ENCODE measurements around the gene GRWD1.

The GRWD1 gene

GRCh38 chr19:48500830-48501493 lies 55.2 kb downstream of the GRWD1 start:
- peaks cover 46% of the 10 kb centered on the region for H3K27me3 Mint-ChIP-seq (ENCODE audit: low read depth)
- no peaks in the 10 kb centered on the region for H3K9me3 Mint-ChIP-seq
- peak overlapping the region; percentile 79 to 81 (median 81) for H3K4me3 Mint-ChIP-seq
- TF ChIP-seq CTCF (IDR thresholded peaks at IDR 0.05; ENCODE audit: unreplicated experiment in 3 of 3), result no peak
- H3K4me1 Mint-ChIP-seq, result no peaks in the 10 kb centered on the region
- peak overlapping the region in 1 of 3 experiments; percentile 82 for H3K27ac Mint-ChIP-seq
- no peaks in the 10 kb centered on the region for H3K36me3 Mint-ChIP-seq (ENCODE audit: low read depth)

DNA sequence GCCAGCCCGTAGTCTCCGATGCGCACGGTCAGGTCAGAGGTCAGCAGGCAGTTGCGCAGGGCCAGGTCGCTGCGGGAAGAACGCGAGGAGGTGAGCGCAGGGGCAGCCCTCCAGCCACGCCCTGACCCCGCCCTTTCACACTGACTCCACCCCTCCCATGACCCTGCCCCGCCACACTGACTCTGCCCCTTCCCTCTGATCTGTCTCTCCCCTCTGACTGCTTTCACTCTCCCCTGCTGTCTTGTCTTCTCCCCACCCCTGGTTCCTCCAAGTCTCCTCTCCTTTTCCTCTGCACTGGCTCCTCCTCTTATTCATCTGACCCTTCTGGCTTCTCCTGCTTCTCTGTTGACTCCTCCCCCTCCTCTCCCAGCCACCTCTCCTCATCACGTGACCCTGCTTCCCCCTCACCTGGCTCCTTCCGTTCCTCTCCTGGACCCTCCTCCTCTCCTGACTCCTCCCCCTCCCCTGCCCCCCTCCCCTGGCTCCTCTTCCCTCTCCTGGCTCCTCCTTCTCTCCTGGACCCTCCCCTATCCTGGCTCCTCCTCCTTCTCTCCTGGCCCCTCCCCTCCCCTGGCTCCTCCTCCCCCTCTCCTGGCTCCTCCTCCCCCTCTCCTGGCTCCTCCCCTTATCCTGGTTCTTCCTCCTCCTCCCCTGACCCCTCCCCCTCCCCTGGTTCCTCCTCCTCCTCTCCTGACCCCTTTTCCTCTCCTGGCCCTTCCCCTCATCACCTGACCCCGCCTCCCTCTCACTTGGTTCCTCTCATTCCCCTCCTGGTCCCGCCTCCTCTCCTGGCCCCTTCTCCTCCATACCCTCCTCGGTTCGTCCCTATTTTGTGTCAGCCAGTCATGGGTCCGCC lies 55.9 kb downstream of the GRWD1 start:
- Mint-ChIP-seq H3K4me1 (no peaks in the 10 kb centered on the region), H3K27me3 (ENCODE audit: low read depth) (peaks cover 46% of the 10 kb centered on the region), H3K4me3 (peak overlapping the region; percentile 79 to 81 (median 81)), H3K27ac (peak overlapping the region in 2 of 3 experiments; percentile 82 to 89), H3K9me3 (no peaks in the 10 kb centered on the region), H3K36me3 (ENCODE audit: low read depth) (no peaks in the 10 kb centered on the region)
- TF ChIP-seq CTCF (IDR thresholded peaks at IDR 0.05; ENCODE audit: unreplicated experiment in 3 of 3), result no peak

GRCh38 chr19:48502350-48503018 lies 56.7 kb downstream of the GRWD1 start:
- Mint-ChIP-seq H3K27me3 (ENCODE audit: low read depth) (peaks cover 42% of the 10 kb centered on the region), H3K4me1 (no peaks in the 10 kb centered on the region), H3K4me3 (peak overlapping the region; percentile 20 to 79 (median 38)), H3K36me3 (ENCODE audit: low read depth) (no peaks in the 10 kb centered on the region), H3K27ac (peak overlapping the region in 1 of 3 experiments; percentile 82), H3K9me3 (no peaks in the 10 kb centered on the region)
- TF ChIP-seq CTCF (IDR thresholded peaks at IDR 0.05; ENCODE audit: unreplicated experiment in 3 of 3), result no peak

GRCh38 chr19:48506138-48506733 lies 60.5 kb downstream of the GRWD1 start:
- H3K27ac Mint-ChIP-seq, result no peak overlapping the region
- no peaks in the 10 kb centered on the region for H3K36me3 Mint-ChIP-seq (ENCODE audit: low read depth)
- TF ChIP-seq CTCF (IDR thresholded peaks at IDR 0.05; ENCODE audit: unreplicated experiment in 3 of 3), result peak; percentile 36 to 47 (median 41)
- H3K4me3 Mint-ChIP-seq, result no peak overlapping the region
- no peaks in the 10 kb centered on the region for H3K9me3 Mint-ChIP-seq
- H3K27me3 Mint-ChIP-seq (ENCODE audit: low read depth), result peaks cover 48% of the 10 kb centered on the region
- no peaks in the 10 kb centered on the region for H3K4me1 Mint-ChIP-seq
